Mesenchymal stem cell (in vitro differentiated cells and primary cell): ENCODE measurements around the gene SAFB2.

Source experiments
- DNase-seq: peaks from one replicate; pipeline ENCODE4 v3.0.0-alpha.2; 2013
- H2AFZ ChIP-seq: one replicate; pipeline ENCODE4 v1.6.1; 2013; ENCODE audit warnings: low read depth, mild to moderate bottlenecking, control low read depth, inconsistent platforms, low read length, moderate library complexity
- H2AK5ac ChIP-seq: 2 replicates; pipeline ENCODE4 v1.6.1; 2013; ENCODE audit warnings: low read length, moderate library complexity, mild to moderate bottlenecking, inconsistent platforms; ENCODE audit not compliant: severe bottlenecking
- H2BK120ac ChIP-seq: one replicate; pipeline ENCODE4 v1.6.1; 2013; ENCODE audit warnings: low read depth, mild to moderate bottlenecking, inconsistent platforms, low read length, moderate library complexity
- H2BK12ac ChIP-seq, 2 experiments: one replicate each; pipeline ENCODE4 v1.6.1; 2013; ENCODE audit warnings: inconsistent platforms in 2 of 2, low read length in 2 of 2, mild to moderate bottlenecking in 2 of 2, moderate library complexity in 2 of 2, control low read depth in 1 of 2
- H2BK15ac ChIP-seq: one replicate; pipeline ENCODE4 v1.6.1; 2013; ENCODE audit warnings: mild to moderate bottlenecking, low read depth, inconsistent platforms; ENCODE audit not compliant: poor library complexity, severe bottlenecking
- H2BK5ac ChIP-seq: 2 replicates; pipeline ENCODE4 v1.6.1; 2013; ENCODE audit warnings: low read depth, mild to moderate bottlenecking, low read length, control low read depth, inconsistent platforms; ENCODE audit not compliant: poor library complexity, severe bottlenecking
- H3K14ac ChIP-seq, 2 experiments: one replicate each; pipeline ENCODE4 v1.6.1; 2013; ENCODE audit warnings: inconsistent platforms in 2 of 2, low read length in 2 of 2, control low read depth in 1 of 2, mild to moderate bottlenecking in 1 of 2, moderate library complexity in 1 of 2
- H3K18ac ChIP-seq, 2 experiments: one replicate each; pipeline ENCODE4 v1.6.1; 2013; ENCODE audit warnings: inconsistent platforms in 2 of 2, low read length in 2 of 2, control low read depth in 1 of 2, low read depth in 1 of 2, mild to moderate bottlenecking in 1 of 2
- H3K23ac ChIP-seq, 2 experiments: one replicate each; pipeline ENCODE4 v1.6.1; 2013; ENCODE audit warnings: inconsistent platforms in 2 of 2, low read length in 2 of 2, mild to moderate bottlenecking in 2 of 2, moderate library complexity in 2 of 2, control low read depth in 1 of 2
- H3K27ac ChIP-seq: 2 replicates; pipeline ENCODE4 v1.5.1; 2013; ENCODE audit warnings: mild to moderate bottlenecking, moderate library complexity, low read length, control low read depth, inconsistent platforms; ENCODE audit not compliant: poor library complexity, severe bottlenecking
- H3K27me3 ChIP-seq, 2 experiments: 2 replicates each; pipeline versions ENCODE4 v1.6.1 to v1.7.0; 2013; ENCODE audit warnings: low read length in 2 of 2, mild to moderate bottlenecking in 2 of 2, moderate library complexity in 2 of 2, control low read depth in 1 of 2, inconsistent platforms in 1 of 2; ENCODE audit not compliant: control insufficient read depth in 1 of 2, insufficient read depth in 1 of 2
- H3K36me3 ChIP-seq, 2 experiments: 2 replicates each; pipeline versions ENCODE4 v1.6.1 to v1.7.0; 2013; ENCODE audit warnings: low read length in 2 of 2, control low read depth in 1 of 2, inconsistent platforms in 1 of 2, low read depth in 1 of 2, mild to moderate bottlenecking in 1 of 2; ENCODE audit not compliant: insufficient read depth in 2 of 2, control insufficient read depth in 1 of 2
- H3K4ac ChIP-seq, 2 experiments: one replicate each; pipeline ENCODE4 v1.6.1; 2013; ENCODE audit warnings: inconsistent platforms in 2 of 2, low read length in 2 of 2, mild to moderate bottlenecking in 2 of 2, moderate library complexity in 2 of 2, control low read depth in 1 of 2, low read depth in 1 of 2
- H3K4me1 ChIP-seq: 2 replicates; pipeline ENCODE4 v1.6.1; 2013; ENCODE audit warnings: low read depth, low read length, control low read depth; ENCODE audit not compliant: control insufficient read depth, insufficient read depth
- H3K4me2 ChIP-seq: 2 replicates; pipeline ENCODE4 v1.6.1; 2013; ENCODE audit warnings: low read length, mild to moderate bottlenecking, inconsistent platforms; ENCODE audit not compliant: poor library complexity, severe bottlenecking
- H3K4me3 ChIP-seq, 2 experiments: 2 replicates each; pipeline versions ENCODE4 v1.5.1 to v1.7.0; 2013; ENCODE audit warnings: low read length in 2 of 2, mild to moderate bottlenecking in 2 of 2, control low read depth in 1 of 2, low read depth in 1 of 2; ENCODE audit not compliant: insufficient read depth in 1 of 2
- H3K79me1 ChIP-seq: replicated peaks from 2 replicates; pipeline ENCODE4 v1.6.1; 2013; ENCODE audit warnings: mild to moderate bottlenecking, control low read depth, low read length, inconsistent platforms; ENCODE audit not compliant: poor library complexity, severe bottlenecking
- H3K9ac ChIP-seq: 2 replicates; pipeline ENCODE4 v1.7.0; 2013; ENCODE audit warnings: mild to moderate bottlenecking, low read length, moderate library complexity
- H3K9me3 ChIP-seq: 2 replicates; pipeline ENCODE4 v1.7.0; 2013; ENCODE audit warnings: mild to moderate bottlenecking, low read length; ENCODE audit not compliant: control insufficient read depth
- H4K8ac ChIP-seq: one replicate; pipeline ENCODE4 v1.6.1; 2013; ENCODE audit warnings: inconsistent platforms, mild to moderate bottlenecking, low read length, moderate library complexity
- H4K91ac ChIP-seq: one replicate; pipeline ENCODE4 v1.6.1; 2013; ENCODE audit warnings: mild to moderate bottlenecking, low read length, inconsistent platforms
- WGBS: methylation state at CpG from one replicate; pipeline ENCODE4 v1.1.7; 2013; ENCODE audit warnings: mixed read lengths; 5-methylcytosine and 5-hydroxymethylcytosine counted together

Gene SAFB2

DNA sequence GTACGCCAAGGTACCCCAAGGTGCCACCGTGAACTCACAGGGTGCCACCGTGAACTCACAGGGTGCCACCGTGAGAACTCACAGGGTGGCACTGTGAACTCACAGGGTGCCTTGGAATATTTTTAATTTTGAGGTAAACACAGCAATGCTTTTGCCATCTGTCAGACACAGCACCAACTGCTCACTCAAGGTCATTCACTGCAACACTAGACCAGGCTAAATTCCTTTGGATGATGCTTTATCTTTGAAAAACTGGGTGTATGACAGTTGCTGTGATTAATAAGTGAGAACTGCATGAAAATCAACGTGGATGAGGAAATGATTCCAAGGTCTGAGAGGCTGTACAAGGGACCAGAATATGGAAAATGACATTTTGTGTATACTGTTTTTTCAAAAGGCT is 18.9 kb downstream of the SAFB2 start:
- no peak for DNase-seq
- Histone ChIP-seq H3K4me1 (no peaks in the 10 kb centered on the region), H3K4ac (no peak overlapping the region), H3K14ac (no peak overlapping the region), H3K9me3 (no peaks in the 10 kb centered on the region), H3K4me2 (no peak overlapping the region), H2AK5ac (no peak overlapping the region), H3K36me3 (peaks cover 67 to 90% of the 10 kb centered on the region in 2 experiments), H3K27ac (no peak overlapping the region), H3K4me3 (no peak overlapping the region), H4K91ac (no peak overlapping the region), H3K9ac (no peak overlapping the region), H3K23ac (no peak overlapping the region), H3K79me1 (peaks cover 48% of the 10 kb centered on the region), H2BK15ac (no peak overlapping the region), H2AFZ (no peak overlapping the region), H4K8ac (no peak overlapping the region), H2BK5ac (no peak overlapping the region), H2BK120ac (no peak overlapping the region), H3K18ac (no peak overlapping the region), H3K27me3 (no peaks in the 10 kb centered on the region), H2BK12ac (no peak overlapping the region)
- 92% methylated on average over 5 of the region's 5 CpGs for WGBS

DNA sequence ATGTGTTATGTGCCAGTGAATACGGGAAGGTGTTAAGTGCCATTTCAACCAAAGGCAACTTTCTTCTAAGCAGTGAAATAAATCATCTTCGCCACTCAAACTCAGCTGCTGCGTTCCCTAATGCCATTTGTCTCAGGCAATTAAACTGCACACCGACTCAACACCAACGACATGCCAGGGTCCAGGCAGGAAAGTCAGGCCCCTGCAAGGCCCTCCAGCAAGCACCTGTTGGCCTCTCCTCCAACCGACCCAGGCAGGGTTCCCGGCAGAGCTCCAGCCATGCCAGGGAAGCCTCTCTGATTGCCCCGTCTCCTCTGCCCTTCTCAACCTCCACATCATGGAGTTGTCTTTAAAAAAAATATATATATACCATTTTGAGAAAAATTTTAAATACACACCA is 21.8 kb downstream of the SAFB2 start:
- Histone ChIP-seq H3K9ac (no peak overlapping the region), H3K79me1 (peaks cover 39% of the 10 kb centered on the region), H2BK5ac (no peak overlapping the region), H3K18ac (no peak overlapping the region), H2AK5ac (no peak overlapping the region), H4K8ac (no peak overlapping the region), H3K14ac (no peak overlapping the region), H3K36me3 (peaks cover 77 to 92% of the 10 kb centered on the region in 2 experiments), H4K91ac (no peak overlapping the region), H3K27me3 (no peaks in the 10 kb centered on the region), H3K27ac (no peak overlapping the region), H3K4me1 (no peaks in the 10 kb centered on the region), H2BK12ac (no peak overlapping the region), H2BK15ac (no peak overlapping the region), H3K4me2 (no peak overlapping the region), H2BK120ac (no peak overlapping the region), H3K4me3 (no peak overlapping the region), H2AFZ (no peak overlapping the region), H3K4ac (no peak overlapping the region), H3K23ac (no peak overlapping the region), H3K9me3 (no peaks in the 10 kb centered on the region)
- 95% methylated on average over 6 of the region's 8 CpGs for WGBS
- no peak for DNase-seq

DNA sequence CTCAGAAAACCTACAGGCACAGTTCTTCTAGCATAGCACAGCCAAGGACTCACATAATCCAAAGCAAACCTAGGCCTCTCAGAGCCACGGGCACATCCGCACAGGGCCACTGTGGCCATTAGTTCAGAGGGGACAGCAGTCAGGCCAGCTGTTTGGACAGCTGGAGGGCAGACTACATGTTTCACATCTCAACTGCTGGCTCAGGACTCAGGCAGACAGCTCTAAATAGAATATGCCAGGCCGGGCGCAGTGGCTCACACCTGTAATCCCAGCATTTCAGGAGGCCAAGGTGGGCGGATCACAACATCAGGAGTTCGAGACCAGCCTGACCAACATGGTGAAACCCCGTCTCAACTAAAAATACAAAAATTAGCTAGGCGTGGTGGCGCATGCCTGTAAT is 26.8 kb downstream of the SAFB2 start:
- Histone ChIP-seq H3K27me3 (no peaks in the 10 kb centered on the region), H3K79me1 (peaks cover 40% of the 10 kb centered on the region), H3K18ac (no peak overlapping the region), H3K4me1 (peaks cover under 1% of the 10 kb centered on the region), H3K9ac (no peak overlapping the region), H3K4me3 (no peak overlapping the region), H3K23ac (no peak overlapping the region), H3K27ac (no peak overlapping the region), H4K91ac (no peak overlapping the region), H2AK5ac (no peak overlapping the region), H3K4me2 (no peak overlapping the region), H3K14ac (no peak overlapping the region), H3K9me3 (no peaks in the 10 kb centered on the region), H2BK12ac (no peak overlapping the region), H2AFZ (no peak overlapping the region), H3K36me3 (peaks cover 91 to 97% of the 10 kb centered on the region in 2 experiments), H2BK15ac (no peak overlapping the region), H2BK120ac (no peak overlapping the region), H3K4ac (no peak overlapping the region), H4K8ac (no peak overlapping the region), H2BK5ac (no peak overlapping the region)
- 98% methylated on average over 9 of the region's 9 CpGs for WGBS
- DNase-seq = no peak

DNA sequence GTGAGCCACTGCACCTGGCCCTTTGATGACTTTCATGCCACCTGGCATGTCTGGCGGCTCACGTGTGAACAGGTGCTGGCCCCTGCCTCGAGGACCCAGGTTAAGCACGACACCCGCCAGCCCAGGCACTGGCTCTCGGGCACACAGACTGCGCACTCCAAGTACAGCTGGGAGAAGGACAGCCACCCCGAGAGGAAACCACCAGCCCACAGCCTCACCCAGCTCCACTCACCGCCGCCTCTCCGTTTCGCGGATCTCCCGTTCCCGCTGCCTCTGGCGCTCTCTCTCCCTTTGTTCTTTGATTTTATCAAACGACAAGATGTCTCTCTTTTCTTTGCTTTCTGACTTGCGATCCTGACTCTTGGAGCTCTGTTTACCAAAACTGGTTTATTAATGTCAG is 27.4 kb downstream of the SAFB2 start:
- H2BK15ac ChIP-seq = no peak overlapping the region
- H2BK120ac ChIP-seq = no peak overlapping the region
- H3K36me3 ChIP-seq = peaks cover 91 to 97% of the 10 kb centered on the region in 2 experiments
- WGBS = 95% methylated on average over 18 of the region's 18 CpGs
- no peaks in the 10 kb centered on the region for H3K9me3 ChIP-seq
- no peak overlapping the region for H3K4me3 ChIP-seq
- no peak overlapping the region for H3K27ac ChIP-seq
- H2BK5ac ChIP-seq = no peak overlapping the region
- H4K8ac ChIP-seq = no peak overlapping the region
- peaks cover 2% of the 10 kb centered on the region for H3K4me1 ChIP-seq
- H3K4ac ChIP-seq = no peak overlapping the region
- H3K27me3 ChIP-seq = no peaks in the 10 kb centered on the region
- H2AK5ac ChIP-seq = no peak overlapping the region
- H2AFZ ChIP-seq = no peak overlapping the region
- no peak overlapping the region for H2BK12ac ChIP-seq
- no peak overlapping the region for H3K9ac ChIP-seq
- no peak overlapping the region for H3K14ac ChIP-seq
- H3K18ac ChIP-seq = no peak overlapping the region
- no peak overlapping the region for H3K23ac ChIP-seq
- H4K91ac ChIP-seq = no peak overlapping the region
- H3K79me1 ChIP-seq = peaks cover 40% of the 10 kb centered on the region
- no peak for DNase-seq
- H3K4me2 ChIP-seq = no peak overlapping the region
